Gastrocnemius medialis (tissue), 4 donors: Measurements from ENCODE around the gene PITX2.

Experiments
- POLR2A ChIP-seq, 2 donors: fragments of 450-650 bp; IDR thresholded peaks; one replicate each; pipeline ENCODE4 v1.6.1; 2017; ENCODE audit warnings: antibody characterized with exemption in 2 of 2, mild to moderate bottlenecking in 2 of 2, moderate library complexity in 2 of 2
- TF ChIP-seq, protein P1 (sequence below), 5 experiments: fragments of 450-650 bp in 3 of 5; fragments of 200-600 bp in 2 of 5; sonication (generic) in 2 of 5; IDR thresholded peaks in 4 of 5; conservative IDR thresholded peaks in 1 of 5; 1 replicate in 4 of 5; 2 replicates in 1 of 5; pipeline ENCODE4 v1.5.1; 2016 to 2019; ENCODE audit warnings: antibody characterized with exemption in 5 of 5, mild to moderate bottlenecking in 3 of 5, moderate library complexity in 3 of 5

DNA sequence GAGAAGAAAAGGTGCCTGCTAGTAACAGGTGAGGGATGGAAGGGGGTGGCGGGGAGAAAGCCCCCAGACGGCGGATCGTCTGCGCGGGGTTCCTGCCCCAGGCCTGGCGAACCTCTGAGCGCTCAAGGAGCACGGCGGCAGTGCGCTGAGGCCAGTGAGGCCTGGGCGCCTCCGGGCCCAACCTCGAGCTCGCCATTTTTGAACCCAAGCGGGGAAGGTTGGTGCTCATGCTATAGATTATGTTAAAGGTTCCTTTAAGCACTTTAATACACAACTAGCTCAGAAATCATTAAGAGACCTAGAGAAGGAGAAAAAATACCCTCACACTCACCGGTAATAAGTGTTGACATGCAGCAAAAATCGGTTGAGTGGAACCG lies 7.9 kb downstream of the PITX2 start:
- TF ChIP-seq, protein P1, sequence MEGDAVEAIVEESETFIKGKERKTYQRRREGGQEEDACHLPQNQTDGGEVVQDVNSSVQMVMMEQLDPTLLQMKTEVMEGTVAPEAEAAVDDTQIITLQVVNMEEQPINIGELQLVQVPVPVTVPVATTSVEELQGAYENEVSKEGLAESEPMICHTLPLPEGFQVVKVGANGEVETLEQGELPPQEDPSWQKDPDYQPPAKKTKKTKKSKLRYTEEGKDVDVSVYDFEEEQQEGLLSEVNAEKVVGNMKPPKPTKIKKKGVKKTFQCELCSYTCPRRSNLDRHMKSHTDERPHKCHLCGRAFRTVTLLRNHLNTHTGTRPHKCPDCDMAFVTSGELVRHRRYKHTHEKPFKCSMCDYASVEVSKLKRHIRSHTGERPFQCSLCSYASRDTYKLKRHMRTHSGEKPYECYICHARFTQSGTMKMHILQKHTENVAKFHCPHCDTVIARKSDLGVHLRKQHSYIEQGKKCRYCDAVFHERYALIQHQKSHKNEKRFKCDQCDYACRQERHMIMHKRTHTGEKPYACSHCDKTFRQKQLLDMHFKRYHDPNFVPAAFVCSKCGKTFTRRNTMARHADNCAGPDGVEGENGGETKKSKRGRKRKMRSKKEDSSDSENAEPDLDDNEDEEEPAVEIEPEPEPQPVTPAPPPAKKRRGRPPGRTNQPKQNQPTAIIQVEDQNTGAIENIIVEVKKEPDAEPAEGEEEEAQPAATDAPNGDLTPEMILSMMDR (IDR thresholded peaks at IDR 0.05 in 4 of 5, conservative IDR thresholded peaks at IDR 0.05 in 1 of 5) = no peak
- no peak for TF ChIP-seq POLR2A (IDR thresholded peaks at IDR 0.05)
